Measurements from ENCODE around the gene MRPS34. TPM values are rescaled to one million over a fixed set of nuclear protein-coding genes. Genes with fewer than 3 reads are reported as not detected.

Gene MRPS34
- total RNA-seq, result 57.6 and 82.5 TPM in 2 replicates

GRCh38 chr16:1772908-1773702 is at the start of gene MRPS34:
Gene MRPS34, minus strand, starts transcription at chr16:1773134. Its CDS starts 15 bp downstream, at chr16:1773119.

GRCh38 chr16:1793578-1794220 is 20.8 kb upstream of the MRPS34 start, which contains the start of gene IGFALS:
Gene IGFALS, minus strand, starts transcription at chr16:1793705. Its CDS starts 53 bp downstream, at chr16:1793652.

GRCh38 chr16:1782408-1783264 is 9.7 kb upstream of the MRPS34 start, which contains the start of the genes NUBP2 and SPSB3:
Gene NUBP2, plus strand, starts transcription at chr16:1782960. Its CDS starts 61 bp downstream, at chr16:1783021.
Gene SPSB3, minus strand, starts transcription at chr16:1782571. Its CDS starts 1,088 bp downstream, at chr16:1781483.

GRCh38 chr16:1772362-1772907 is 499 bp downstream of the MRPS34 start, which contains the start of gene EME2:
Gene EME2, plus strand, starts transcription at chr16:1772810. Its CDS starts 418 bp downstream, at chr16:1773228.

GRCh38 chr16:1771188-1771863 is 1.6 kb downstream of the MRPS34 start, which contains the start of gene NME3:
Gene NME3, minus strand, starts transcription at chr16:1771543. Its CDS starts 9 bp downstream, at chr16:1771534.

Small RNA genes lying within 50 kb of the gene (small RNA-seq; reads per million reads assigned to genes)
- 0.55 reads per million, percentile 22 among the genes with 10 or more reads in this experiment for gene MIR3177 (ENCODE audit: low replicate concordance)

Other genes with a start within 250 kb of the MRPS34 start
- 9.6 and 39.7 TPM in 2 replicates for gene TMEM204, start 239.5 kb downstream of the MRPS34 start, total RNA-seq
- gene IFT140, start 161.1 kb downstream of the MRPS34 start, total RNA-seq, result 22.8 and 25.2 TPM in 2 replicates
- gene CRAMP1, start 160.8 kb downstream of the MRPS34 start, total RNA-seq, result 9.8 and 16.0 TPM in 2 replicates
- 25.6 and 84.6 TPM in 2 replicates for gene JPT2, start 94.9 kb downstream of the MRPS34 start, total RNA-seq
- gene MAPK8IP3, start 66.9 kb downstream of the MRPS34 start, total RNA-seq, result 38.7 and 65.4 TPM in 2 replicates
- gene NME3, start 1.6 kb downstream of the MRPS34 start, total RNA-seq, result 24.5 and 42.1 TPM in 2 replicates
- gene EME2, start 324 bp downstream of the MRPS34 start, total RNA-seq, result 10.3 and 14.5 TPM in 2 replicates
- gene SPSB3, start 9.4 kb upstream of the MRPS34 start, total RNA-seq, result 32.2 and 38.1 TPM in 2 replicates
- gene NUBP2, start 9.8 kb upstream of the MRPS34 start, total RNA-seq, result 78.1 and 96.1 TPM in 2 replicates
- gene IGFALS, start 20.6 kb upstream of the MRPS34 start, total RNA-seq, result under 0.01 TPM in 2 replicates
- 28.1 and 56.2 TPM in 2 replicates for gene HAGH, start 53.7 kb upstream of the MRPS34 start, total RNA-seq
- 66.3 and 77.3 TPM in 2 replicates for gene FAHD1, start 54.1 kb upstream of the MRPS34 start, total RNA-seq
- not detected in 2 replicates for gene MEIOB, start 99.0 kb upstream of the MRPS34 start, total RNA-seq
- gene HS3ST6, start 145.3 kb upstream of the MRPS34 start, total RNA-seq, result not detected in 2 replicates
- gene MSRB1, start 170.1 kb upstream of the MRPS34 start, total RNA-seq, result 13.3 and 15.3 TPM in 2 replicates
- gene RPL3L, start 181.6 kb upstream of the MRPS34 start, total RNA-seq, result not detected in 2 replicates
- 103 and 191 TPM in 2 replicates for gene NDUFB10, start 186.4 kb upstream of the MRPS34 start, total RNA-seq
- 1,155 and 3,788 TPM in 2 replicates for gene RPS2, start 191.7 kb upstream of the MRPS34 start, total RNA-seq
- gene RNF151, start 193.7 kb upstream of the MRPS34 start, total RNA-seq, result 0.43 TPM in 1 of 2 replicates, not detected in the other
- gene TBL3, start 198.9 kb upstream of the MRPS34 start, total RNA-seq, result 49.8 and 57.6 TPM in 2 replicates
- gene NOXO1, start 208.3 kb upstream of the MRPS34 start, total RNA-seq, result 0.44 TPM in 1 of 2 replicates, not detected in the other
- gene GFER, start 211.1 kb upstream of the MRPS34 start, total RNA-seq, result 14.6 and 15.3 TPM in 2 replicates
- gene SYNGR3, start 216.8 kb upstream of the MRPS34 start, total RNA-seq, result 0.86 and 5.7 TPM in 2 replicates
- gene ZNF598, start 236.7 kb upstream of the MRPS34 start, total RNA-seq, result 39.2 and 54.9 TPM in 2 replicates
- gene NPW, start 246.7 kb upstream of the MRPS34 start, total RNA-seq, result 0.22 and 1.0 TPM in 2 replicates